SKM-1 treated with dmso at 0.1 percent for 144 hours (cell line): ENCODE measurements around the gene MYO16.

ENCODE experiments used
- DNase-seq: peaks from one replicate; lab custom pipeline; 2025; ENCODE audit not compliant: unreplicated experiment; lab: John Stamatoyannopoulos, UW

Gene MYO16

DNA sequence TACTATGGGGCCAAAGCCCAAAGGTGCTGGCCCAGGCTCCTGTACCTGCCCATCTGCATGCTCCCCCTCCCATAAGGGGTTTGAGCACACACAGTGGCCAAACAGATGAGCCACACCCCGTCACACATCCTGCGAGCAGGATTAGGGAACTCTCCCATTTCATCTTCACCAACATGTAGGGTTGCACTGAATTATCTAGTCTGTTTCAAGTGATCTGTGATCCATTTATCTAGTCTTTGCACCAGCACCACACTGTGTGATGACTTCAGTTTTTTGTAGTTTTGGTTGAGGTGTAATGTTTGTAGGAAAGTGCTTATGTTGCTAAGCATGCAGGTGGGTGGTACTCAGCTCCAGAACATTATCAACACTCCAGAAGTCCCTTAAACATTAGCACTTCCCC, 249.3 kb downstream of the MYO16 start:
- DNase-seq = no peak

DNA sequence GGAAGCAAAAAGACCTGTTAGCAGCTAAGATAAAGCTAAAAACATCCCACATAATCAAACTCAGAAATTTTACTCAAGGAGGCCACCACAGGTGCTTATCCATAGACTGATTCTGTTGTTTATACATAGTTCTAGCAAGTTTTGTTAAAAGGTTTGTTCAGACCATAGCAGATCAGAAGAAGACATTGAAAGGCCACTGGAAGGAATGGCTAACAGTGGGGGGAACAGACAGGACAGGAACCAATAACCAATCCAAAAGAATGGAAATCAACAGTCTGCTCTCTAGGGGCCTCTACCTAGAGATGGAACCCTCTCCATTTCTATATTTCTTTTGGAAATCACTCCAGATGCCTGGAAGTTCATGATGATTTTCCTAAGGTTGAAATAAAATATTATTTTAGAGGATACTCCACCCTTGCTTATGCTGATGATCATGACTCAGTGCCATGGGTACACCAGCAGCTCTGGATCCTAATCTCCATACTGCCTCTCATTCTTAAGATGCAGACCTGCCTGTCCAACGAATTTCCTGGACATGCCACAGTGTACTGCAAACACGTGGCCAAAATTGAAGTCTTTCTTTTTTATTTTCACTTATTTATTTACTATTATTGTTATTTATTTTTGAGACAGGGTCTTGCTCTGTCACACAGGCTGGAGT, 260.0 kb downstream of the MYO16 start:
- no peak for DNase-seq

DNA sequence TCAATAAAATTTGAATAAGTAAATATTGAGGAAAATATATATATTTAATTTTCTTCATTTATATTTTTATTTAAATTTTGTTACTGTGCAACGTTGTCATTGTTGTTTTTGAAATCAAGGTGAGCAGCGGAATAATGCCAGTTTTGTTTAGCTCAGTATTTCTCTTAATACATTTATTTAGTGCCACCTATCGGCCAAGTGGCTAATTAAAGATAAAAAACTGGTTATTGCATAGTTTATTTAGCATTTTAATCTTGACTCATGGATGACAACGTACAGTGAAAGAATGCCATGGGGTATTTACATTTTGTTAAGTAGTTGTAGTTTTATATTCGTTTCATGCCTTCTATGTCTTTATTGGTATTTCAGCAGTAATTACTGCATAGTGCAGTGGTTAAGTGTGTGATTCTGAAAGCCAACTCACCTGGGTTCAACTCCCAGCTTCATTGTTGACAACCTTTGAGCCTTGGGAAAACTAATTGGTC, 265.9 kb downstream of the MYO16 start:
- peak; percentile 21 for DNase-seq

DNA sequence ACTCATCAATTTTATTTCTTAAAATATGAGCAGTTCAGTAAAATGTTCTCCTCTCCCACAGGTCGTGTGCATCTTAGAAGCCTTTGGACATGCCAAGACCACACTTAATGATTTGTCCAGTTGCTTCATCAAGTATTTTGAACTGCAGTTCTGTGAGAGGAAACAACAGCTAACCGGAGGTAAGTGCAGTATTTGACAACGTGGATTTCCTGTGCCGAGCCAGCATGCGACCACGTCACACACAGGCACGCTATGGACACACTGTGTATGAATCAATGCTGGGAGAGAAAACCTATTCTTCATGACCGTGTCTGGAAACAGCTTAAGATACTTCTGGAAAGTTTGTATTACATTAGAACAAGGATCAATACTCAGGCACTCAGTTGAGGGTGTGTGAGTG, 268.5 kb downstream of the MYO16 start:
- no peak for DNase-seq

DNA sequence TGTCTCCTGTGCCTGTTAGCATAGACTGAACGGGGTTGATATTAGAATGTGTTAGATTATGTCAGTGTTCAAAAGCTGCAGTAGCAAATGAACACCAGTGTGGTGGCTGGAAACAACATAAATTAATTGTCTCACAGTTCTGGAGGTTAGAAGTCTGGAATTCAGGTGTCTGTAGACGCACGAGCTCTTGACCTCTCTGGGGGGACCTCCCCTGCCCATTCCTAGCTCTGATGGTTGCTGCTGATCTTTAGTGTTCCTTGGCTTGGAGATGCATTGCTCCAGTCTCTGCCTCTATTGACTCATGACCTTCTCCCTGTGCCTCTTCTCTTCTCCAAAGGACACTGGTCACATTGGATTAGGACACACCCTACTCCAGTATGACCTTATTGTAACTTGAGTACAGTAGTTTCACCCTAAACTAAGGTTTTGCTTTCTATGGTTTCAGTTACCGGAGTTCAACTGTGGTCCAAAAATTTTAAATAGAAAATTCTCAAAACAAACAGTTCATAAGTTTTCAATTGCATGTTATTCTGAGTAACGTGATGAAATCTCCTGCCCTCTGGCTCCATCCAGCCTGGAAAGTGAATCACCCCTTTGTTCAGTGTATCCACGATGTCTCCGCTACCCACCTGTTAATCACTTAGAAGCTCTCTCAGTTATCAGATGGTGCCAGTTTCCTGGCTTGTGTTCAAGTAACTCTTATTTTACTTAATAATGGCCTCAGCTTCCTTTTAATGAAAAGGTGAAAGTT, 273.2 kb downstream of the MYO16 start:
- no peak for DNase-seq

DNA sequence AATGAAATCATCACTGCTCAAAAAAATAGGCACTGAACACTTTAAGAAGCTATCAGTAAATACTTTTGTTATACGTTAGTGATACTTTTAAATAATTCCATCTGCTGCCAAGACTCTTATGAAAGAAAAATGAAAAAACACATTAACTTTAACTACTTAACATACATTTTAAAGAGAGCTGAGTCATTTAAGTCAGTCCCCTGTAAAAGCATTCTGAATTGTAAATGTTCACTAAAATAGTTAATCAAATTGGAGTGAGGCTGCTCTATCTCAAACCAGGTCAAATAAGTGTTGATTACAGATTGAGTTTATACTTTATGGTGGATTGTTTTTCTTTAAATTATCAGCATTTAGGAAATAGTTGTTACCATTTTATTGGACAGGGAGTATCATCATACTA, 274.2 kb downstream of the MYO16 start:
- DNase-seq = no peak

DNA sequence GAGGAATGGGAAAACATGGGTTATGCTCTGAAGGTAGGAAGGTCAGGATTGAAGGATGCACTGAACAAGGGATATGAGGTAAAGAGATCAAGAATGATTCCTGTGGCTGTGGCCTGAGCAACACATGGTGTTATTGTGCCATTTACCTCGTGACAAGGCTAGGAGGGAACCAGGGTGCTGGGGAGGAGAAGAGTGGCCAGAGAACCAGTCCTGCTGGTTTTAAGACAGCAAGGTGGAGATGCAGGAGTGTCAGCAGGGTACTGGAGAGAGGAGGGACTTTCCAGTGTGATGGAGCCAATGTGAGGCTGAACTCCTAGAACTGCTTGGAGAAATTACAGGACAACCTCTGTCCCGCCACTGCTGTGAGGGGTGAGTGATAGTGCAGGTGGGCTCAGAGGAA, 282.4 kb downstream of the MYO16 start:
- no peak for DNase-seq

DNA sequence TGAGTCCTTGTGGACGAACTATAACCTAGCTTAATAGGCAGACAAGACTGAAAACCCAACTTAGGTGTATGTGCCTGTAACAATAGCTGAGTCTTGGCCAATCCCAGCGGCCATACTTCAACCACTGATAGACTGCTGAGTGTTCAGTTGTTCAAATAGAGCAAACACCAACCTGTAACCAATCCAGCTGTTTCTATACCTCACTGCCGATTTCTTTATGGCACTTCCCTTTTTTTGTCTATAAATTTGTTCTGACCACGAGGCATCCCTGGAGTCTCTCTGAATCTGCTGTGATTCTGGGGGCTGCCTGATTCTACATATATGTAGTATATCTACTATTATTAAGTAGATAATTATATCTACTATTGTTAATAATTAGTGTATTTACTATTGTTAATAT, 284.3 kb downstream of the MYO16 start:
- peak; percentile 13 for DNase-seq

DNA sequence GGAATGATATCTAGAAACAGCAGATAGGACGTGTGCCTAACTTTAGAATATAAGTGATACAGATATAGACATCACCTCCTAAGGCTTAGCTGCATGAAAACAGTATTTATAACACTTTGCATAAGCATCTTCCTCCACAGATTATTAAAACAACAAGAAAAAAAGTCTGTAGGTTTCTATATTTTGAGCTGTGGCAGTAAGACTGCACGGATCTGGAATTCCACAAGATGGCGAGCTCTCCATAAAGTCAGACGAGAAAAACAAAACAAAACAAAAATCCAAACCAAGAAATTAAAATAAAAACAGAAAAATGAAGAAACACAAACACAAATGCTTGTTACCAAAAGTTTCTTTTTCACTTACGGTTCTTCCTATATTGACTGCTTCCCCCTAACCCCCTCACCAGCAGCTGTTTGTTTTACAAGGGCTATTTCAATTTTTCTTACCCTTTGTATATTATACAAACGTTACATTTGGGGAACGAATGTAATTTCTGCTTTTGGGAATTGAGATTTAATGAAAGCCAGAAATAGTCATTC, 285.8 kb downstream of the MYO16 start:
- DNase-seq = no peak

DNA sequence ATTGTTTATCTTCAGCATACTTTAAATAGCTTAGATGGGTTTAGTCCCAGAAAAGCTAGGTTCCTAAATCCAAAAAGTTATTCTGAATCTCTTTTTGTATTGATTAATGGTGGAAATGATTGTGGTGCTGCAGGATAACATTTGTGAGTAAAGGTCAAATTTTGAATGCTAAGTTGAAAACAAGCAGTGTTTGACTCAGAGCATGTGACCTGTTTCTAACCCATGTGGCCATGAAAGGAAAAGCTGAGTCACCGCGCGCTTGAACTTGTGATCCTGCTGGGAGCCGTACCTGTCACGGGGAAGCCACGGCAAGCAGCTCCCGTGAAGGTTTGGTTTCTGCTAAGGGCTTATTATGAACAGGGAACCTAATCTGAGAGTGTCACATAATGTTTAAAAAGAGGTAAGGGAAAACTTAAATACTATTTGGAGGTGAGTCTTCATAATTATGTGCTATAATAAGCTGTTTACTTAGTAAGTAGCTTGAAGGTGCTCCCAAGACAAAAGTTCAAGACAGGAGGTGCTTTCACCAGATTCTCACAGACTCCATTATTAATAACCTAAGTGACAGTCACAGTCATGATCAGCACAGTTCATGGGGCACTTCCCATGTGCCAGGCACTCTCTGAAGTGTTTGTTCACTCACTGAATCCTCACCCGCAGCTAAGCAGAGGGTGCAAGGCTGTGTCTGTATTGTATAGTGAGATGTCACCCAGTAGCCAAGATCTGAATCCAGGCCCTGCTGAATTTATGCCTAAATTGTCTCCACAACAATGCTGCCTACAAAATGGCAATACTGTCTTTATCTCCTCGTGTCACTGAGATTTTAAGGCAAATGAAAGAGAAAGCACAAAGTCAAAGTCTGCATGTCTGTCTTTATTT, 286.5 kb downstream of the MYO16 start:
- DNase-seq = peak; percentile 33

DNA sequence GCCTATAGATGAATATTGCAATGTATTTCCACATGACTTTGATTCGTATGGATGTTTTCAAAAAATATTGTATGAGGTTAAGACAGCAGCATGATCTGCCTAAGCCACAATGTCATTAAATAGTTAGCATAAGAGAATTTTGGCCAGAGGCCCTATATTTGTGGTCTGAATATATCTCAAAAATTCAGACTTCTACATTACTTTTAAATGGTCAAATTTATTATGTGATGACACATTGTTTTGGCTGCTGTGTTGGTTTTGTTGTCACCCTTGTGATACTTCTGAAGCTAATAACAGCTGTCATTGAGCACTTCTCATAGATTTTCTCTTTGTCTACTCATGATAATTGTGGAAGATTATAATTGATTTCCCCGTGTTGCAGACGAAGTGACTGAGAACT, 288.2 kb downstream of the MYO16 start:
- DNase-seq = no peak

DNA sequence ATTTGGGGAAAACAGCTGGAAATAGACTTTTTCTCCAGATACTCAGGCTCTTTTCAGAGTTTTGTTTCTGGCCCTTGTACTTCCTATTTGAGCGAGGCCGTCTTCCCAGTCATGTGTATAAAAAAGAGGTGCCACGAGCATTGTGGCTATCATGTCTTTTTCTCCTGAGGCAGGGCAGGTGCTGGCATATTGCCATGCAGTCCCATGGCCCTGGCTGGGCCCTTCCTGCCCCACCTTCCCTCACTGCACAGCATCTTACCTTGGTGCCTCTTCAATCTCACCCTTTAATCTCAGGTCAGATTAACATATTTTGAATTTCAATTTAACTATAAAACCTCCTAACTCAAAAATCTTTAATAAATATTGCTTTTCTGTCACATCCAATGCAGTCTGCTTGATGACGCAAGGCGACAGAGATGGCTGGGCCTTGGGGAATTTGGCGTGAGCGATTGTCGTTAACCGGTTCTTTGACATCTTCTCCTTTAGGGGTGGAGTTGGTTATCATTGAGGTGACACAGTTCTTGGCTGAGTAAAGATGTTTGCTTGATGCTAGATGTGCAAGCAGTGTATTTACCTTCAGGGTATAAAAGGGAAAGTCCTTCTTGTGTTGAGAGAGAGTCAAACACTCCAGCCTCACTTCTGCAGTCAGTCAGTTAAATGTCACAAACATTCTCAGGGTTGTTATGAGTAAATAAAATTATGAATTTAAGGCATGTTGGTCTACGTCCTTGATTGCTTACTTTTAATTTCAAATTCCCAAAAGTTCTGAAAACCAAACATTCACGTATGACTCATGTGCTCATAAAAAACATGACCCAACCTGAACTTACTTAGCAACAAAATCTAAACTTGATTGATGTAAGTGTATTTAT, 289.9 kb downstream of the MYO16 start:
- DNase-seq = no peak

DNA sequence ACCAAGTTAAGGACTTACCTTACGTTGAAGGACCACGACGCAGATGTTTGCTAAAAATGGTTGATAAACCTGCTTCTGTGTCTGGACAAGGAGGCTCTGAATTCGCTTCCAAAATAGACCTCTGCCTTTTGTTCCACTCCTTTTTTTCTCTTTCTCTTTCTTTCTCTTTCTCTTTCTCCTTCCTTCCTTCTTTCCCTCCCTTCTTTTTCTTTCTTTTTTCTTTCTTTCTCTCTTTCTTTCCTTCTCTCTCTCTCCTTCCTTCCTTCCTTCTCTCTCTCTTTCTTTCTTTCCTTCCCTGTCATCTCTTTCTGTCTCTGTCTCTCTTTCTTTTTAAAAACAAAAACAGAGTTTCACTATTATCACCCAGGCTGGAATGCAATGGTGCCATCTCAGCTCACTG, 290.7 kb downstream of the MYO16 start:
- no peak for DNase-seq

DNA sequence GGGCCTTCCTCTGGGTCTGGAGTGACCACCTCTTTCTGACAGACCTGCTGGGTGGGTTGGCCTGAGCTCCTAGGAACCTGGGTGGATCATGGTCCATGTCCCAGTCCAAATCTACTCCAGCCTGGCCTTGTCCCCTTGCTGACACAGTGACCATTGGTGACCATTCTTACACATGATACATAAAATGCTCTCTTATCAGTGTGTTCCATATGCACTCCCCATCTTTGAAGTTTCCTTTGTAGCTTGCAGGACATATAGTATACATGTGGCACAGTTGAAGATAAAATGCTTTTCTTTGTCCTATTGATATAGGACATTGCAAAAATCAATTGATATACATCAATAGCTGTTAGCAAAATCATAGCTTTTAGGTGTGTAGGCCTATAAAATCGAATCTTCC, 291.8 kb downstream of the MYO16 start:
- DNase-seq = no peak

DNA sequence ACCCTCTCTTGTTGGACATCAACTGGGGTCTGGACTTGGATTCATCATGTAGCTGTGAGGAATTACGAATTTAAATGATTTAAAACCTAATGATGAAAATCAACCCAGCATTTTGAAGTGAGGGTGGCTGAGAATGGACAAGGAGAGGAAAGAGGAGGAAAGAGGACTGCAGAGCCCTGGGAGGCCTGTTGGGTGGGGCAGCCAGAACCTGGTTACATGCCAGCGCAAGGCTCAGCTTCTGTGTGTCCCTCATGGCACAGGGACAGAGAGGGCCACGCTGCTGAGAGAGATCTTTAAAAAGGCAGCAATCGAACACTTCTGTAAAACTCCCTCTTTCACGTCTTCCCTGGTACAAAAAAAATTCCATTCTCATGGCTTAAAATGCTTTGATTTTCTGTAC, 292.7 kb downstream of the MYO16 start:
- no peak for DNase-seq

DNA sequence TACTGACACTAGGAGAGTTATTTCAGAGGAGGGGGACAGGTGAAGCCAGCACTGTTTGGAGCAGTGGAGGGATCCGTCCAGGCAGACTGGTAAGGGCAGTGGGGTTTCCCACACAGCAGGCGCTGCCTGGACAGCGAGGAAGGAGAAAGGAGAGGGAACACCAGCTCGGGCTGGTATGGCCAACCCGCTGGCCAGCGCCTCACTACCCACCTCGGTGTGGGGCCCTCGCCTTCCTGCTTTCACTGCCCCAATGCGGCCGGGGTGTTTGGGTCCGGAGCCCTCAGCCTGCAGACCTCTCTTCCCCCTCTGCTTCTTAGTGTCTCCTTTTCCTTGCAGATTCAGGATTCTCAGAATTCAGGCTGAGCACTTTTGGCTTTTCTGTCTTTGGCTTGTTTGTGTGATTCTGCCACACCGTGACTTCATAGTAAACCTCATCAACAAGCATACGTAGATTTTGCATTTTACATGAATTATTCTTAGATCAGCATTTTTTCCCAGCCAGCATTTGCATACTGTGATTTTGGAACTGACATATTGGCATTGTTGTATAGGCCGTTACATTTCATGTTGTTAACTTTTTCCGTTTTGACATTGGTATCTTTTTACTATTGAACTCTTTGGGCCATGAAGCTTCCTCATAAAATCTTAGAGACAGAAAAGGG, 294.1 kb downstream of the MYO16 start:
- DNase-seq = no peak

DNA sequence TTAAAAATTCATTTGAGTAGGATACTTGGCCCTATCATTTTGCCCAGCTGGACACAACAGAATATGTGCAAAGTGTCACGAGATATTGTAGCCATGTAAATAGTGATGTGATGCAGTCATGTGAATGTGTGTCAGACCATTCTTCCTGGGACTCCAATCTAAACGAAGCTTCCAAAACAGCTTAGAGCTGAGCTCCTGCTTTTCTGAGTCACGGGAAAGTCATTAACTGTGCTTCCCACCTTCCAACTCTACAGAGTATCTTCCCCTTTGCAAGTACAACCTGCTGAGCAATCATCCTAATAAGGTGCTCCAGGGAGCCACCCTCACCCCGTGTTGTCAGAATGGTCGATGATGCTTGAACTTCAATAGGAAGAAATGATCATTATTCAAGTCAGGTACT, 294.7 kb downstream of the MYO16 start:
- DNase-seq = no peak

DNA sequence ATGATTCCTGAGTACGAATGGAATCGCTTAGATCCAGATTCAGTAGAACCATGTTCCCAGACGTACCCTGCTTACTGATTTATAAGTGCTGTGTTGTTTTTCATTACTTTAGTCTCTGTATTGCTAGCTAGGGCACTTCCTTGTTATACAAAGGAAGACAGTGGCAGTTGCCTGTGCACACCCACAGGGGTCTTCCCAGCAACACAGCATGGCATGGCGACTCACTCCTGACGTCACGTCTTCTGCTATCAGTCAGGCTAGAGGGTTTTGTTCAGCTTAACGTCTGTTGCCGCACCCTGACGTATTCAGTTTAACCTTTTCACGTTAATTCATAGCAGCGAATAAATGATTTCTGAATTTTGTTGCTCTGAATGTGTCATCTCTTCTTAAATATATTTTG, 295.1 kb downstream of the MYO16 start:
- no peak for DNase-seq

DNA sequence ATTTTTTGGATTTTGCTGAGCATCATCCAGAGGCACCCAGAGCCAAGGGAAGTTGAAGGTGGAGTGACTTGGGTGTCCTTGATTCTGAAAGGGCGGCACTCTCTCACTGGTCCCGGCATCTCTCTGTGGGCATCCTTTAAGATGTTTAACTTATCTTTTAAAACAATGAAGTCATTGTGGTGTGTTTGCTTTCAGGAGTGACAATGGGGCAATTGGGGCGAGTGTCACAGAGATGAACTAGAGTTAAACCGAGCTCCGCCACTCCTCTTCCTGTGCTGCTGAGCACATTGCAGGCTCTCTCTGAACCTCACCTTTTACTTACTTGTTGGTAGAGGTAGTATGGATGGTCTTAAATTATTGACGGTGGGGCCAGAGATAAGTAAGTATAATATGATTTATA, 295.7 kb downstream of the MYO16 start:
- DNase-seq = no peak

DNA sequence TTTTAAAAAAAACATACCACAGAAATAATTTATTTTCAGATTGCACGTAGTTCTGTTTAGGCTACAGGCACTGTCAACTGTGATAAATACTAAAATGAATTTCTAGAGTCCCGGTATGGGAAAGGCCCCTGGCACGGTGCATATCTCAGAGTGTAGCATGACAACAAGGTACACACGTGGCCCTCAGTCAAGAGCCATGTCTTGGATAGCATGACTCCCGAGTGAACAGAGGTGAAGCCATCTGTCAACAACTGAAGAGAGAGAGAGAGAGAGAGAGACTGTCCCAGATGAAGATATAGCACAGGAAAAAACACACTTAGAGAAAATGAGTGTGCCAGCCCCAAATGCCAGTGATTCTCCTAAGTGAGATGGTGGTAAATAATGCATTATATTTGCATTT, 297.5 kb downstream of the MYO16 start:
- DNase-seq = no peak
